Measurements from ENCODE around the gene CT45A8.
"Not testable (repeated sequence)": the region's sequence is repeated elsewhere in the genome, so short reads cannot be mapped to it uniquely, and the experiment has no call there.

CT45A8 gene
- total RNA-seq = 0 reads per million in 2 donors

GRCh38 chrX:135854438-135854837 is at the start of gene CT45A8:
TSS of gene CT45A8 (minus strand) at chrX:135854538. CDS start at chrX:135850783, 3,755 bp downstream.
- not testable (repeated sequence) for DNase-seq

- DNase-seq = no peak
These were observed 39.0 kb upstream of the CT45A8 start, which contains the start of the genes CT45A10 and SAGE1 for GRCh38 chrX:135893294-135893817. TSS of gene CT45A10 (minus strand) at chrX:135893444. CDS start at chrX:135885344, 8,100 bp downstream. TSS of gene SAGE1 (plus strand) at chrX:135893716. CDS start at chrX:135896243, 2,527 bp downstream.

- DNase-seq = no peak
These were observed 38.4 kb upstream of the CT45A8 start for GRCh38 chrX:135892781-135893180.

GRCh38 chrX:135890087-135890585 is 35.8 kb upstream of the CT45A8 start:
- DNase-seq = no peak

- peak in 1 of 5 experiments; percentile 34 for DNase-seq
These were observed 34.6 kb upstream of the CT45A8 start for GRCh38 chrX:135888976-135889375.

GRCh38 chrX:135888230-135888629 is 33.9 kb upstream of the CT45A8 start:
- DNase-seq = not testable (repeated sequence)

GRCh38 chrX:135882741-135883140 is 28.4 kb upstream of the CT45A8 start:
- DNase-seq = not testable (repeated sequence)

GRCh38 chrX:135871712-135872111 is 17.4 kb upstream of the CT45A8 start, which contains the start of gene CT45A9:
TSS of gene CT45A9 (minus strand) at chrX:135871812. CDS start at chrX:135868061, 3,751 bp downstream.
- DNase-seq = not testable (repeated sequence)

GRCh38 chrX:135837180-135837579 is 17.2 kb downstream of the CT45A8 start, which contains the start of gene CT45A7:
TSS of gene CT45A7 (minus strand) at chrX:135837280. CDS start at chrX:135833533, 3,747 bp downstream.
- DNase-seq = not testable (repeated sequence)

- DNase-seq = not testable (repeated sequence)
These were observed 34.4 kb downstream of the CT45A8 start, which contains the start of gene CT45A2 for GRCh38 chrX:135819912-135820311. TSS of gene CT45A2 (minus strand) at chrX:135820012. CDS start at chrX:135816265, 3,747 bp downstream.

- not testable (repeated sequence) for DNase-seq
These were observed 51.7 kb downstream of the CT45A8 start, which contains the start of gene CT45A6 for GRCh38 chrX:135802687-135803086. TSS of gene CT45A6 (minus strand) at chrX:135802787. CDS start at chrX:135798993, 3,794 bp downstream.

All from T-helper 2 cell (primary cell).